ENCODE data around the gene ABCG1. TPM values are rescaled to one million over a fixed set of nuclear protein-coding genes. Genes with fewer than 3 reads are reported as not detected.

ABCG1 gene
- total RNA-seq, 1 donor from 2014 or later, result 1.3 TPM

DNA sequence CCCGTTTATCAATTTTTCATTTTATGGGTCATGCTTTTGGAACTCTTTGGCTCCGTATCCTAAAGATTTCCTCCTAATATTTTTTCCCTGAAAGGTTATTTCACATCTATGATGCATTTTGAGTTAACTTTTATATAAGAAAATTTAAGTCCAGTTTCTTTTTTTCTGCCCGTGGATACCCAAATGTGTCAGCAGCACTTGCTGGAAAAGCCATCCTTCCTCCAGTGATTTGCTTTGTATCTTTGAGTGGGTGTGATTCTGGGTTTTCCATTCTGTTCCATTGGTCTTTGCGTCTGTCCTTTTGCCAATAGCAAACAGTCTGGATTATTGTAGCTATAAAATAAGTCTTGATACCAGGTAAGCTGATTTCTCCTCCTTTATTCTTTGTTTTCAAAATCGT, 15.6 kb upstream of the ABCG1 start:
- Histone ChIP-seq H3K4me1 (ENCODE audit: insufficient read depth, low read length) (peaks cover 7% of the 10 kb centered on the region), H3K27me3 (ENCODE audit: insufficient read depth, low read length) (no peaks in the 10 kb centered on the region), H3K9ac (ENCODE audit: low read length) (no peak overlapping the region), H3K36me3 (ENCODE audit: insufficient read depth, low read length) (no peaks in the 10 kb centered on the region), H4K20me1 (ENCODE audit: insufficient read depth, low read length) (no peaks in the 10 kb centered on the region), H3K27ac (ENCODE audit: low read depth, low read length) (no peak overlapping the region), H2AFZ (ENCODE audit: low read depth, low read length) (no peak overlapping the region), H3K79me2 (ENCODE audit: insufficient read depth, low read length) (no peaks in the 10 kb centered on the region), H3K4me3 (ENCODE audit: insufficient read depth, low read depth, low read length) (no peak overlapping the region), H3K4me2 (ENCODE audit: low read length) (no peak overlapping the region), H3K9me3 (ENCODE audit: insufficient read depth, low read depth, low read length) (no peaks in the 10 kb centered on the region)
- peaks cover 12% of the 10 kb centered on the region for H3K4me1 Mint-ChIP-seq (ENCODE audit: low read depth, unreplicated experiment)
- TF ChIP-seq, protein P1, sequence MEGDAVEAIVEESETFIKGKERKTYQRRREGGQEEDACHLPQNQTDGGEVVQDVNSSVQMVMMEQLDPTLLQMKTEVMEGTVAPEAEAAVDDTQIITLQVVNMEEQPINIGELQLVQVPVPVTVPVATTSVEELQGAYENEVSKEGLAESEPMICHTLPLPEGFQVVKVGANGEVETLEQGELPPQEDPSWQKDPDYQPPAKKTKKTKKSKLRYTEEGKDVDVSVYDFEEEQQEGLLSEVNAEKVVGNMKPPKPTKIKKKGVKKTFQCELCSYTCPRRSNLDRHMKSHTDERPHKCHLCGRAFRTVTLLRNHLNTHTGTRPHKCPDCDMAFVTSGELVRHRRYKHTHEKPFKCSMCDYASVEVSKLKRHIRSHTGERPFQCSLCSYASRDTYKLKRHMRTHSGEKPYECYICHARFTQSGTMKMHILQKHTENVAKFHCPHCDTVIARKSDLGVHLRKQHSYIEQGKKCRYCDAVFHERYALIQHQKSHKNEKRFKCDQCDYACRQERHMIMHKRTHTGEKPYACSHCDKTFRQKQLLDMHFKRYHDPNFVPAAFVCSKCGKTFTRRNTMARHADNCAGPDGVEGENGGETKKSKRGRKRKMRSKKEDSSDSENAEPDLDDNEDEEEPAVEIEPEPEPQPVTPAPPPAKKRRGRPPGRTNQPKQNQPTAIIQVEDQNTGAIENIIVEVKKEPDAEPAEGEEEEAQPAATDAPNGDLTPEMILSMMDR (IDR thresholded peaks at IDR 0.05; ENCODE audit: insufficient read depth, low read depth, low read length), result no peak
- no peak for TF ChIP-seq EZH2 (IDR thresholded peaks at IDR 0.05; ENCODE audit: insufficient read depth, low read length)
- H3K4me3 Mint-ChIP-seq (ENCODE audit: unreplicated experiment), result no peak overlapping the region
- no peak overlapping the region for H3K27ac Mint-ChIP-seq (ENCODE audit: unreplicated experiment)
- DNase-seq (ENCODE audit: low read depth) (no peak), FAIRE-seq (no peak)
- peaks cover 6% of the 10 kb centered on the region for H3K9me3 Mint-ChIP-seq (ENCODE audit: unreplicated experiment)
- H3K36me3 Mint-ChIP-seq (ENCODE audit: low read depth, unreplicated experiment), result no peaks in the 10 kb centered on the region
- peaks cover 5% of the 10 kb centered on the region for H3K27me3 Mint-ChIP-seq (ENCODE audit: low read depth, unreplicated experiment)

GRCh38 chr21:42203936-42204335, 15.0 kb upstream of the ABCG1 start:
- H3K4me1 Mint-ChIP-seq (ENCODE audit: low read depth, unreplicated experiment), result peaks cover 7% of the 10 kb centered on the region

DNA sequence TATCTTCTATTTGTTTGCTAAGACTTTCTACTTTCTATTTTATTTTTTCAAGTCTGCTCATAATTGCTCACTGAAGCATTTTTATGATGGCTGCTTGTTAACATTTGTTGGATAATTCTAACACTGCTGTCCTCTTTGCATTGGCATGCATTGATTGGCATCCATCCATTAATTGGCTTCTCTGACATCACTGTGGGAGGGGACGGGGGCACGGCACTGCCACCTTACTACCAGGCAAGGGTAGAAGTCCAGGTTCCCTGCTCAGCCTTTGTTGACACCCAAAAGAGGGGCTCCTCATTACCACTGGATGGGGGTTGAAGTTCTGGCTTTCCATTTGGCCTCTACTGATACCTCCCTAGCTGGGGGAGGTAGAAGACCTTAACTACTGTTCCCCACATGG, 11.5 kb upstream of the ABCG1 start:
- DNase-seq (ENCODE audit: low read depth) (no peak), FAIRE-seq (no peak)
- H3K4me3 Mint-ChIP-seq (ENCODE audit: unreplicated experiment), result no peak overlapping the region
- Histone ChIP-seq H3K9ac (ENCODE audit: low read length) (no peak overlapping the region), H3K36me3 (ENCODE audit: insufficient read depth, low read length) (no peaks in the 10 kb centered on the region), H3K9me3 (ENCODE audit: insufficient read depth, low read depth, low read length) (no peaks in the 10 kb centered on the region), H3K27me3 (ENCODE audit: insufficient read depth, low read length) (no peaks in the 10 kb centered on the region), H3K4me2 (ENCODE audit: low read length) (no peak overlapping the region), H3K4me1 (ENCODE audit: insufficient read depth, low read length) (no peaks in the 10 kb centered on the region), H4K20me1 (ENCODE audit: insufficient read depth, low read length) (no peaks in the 10 kb centered on the region), H3K27ac (ENCODE audit: low read depth, low read length) (no peak overlapping the region), H2AFZ (ENCODE audit: low read depth, low read length) (no peak overlapping the region), H3K79me2 (ENCODE audit: insufficient read depth, low read length) (no peaks in the 10 kb centered on the region), H3K4me3 (ENCODE audit: insufficient read depth, low read depth, low read length) (no peak overlapping the region)
- H3K27me3 Mint-ChIP-seq (ENCODE audit: low read depth, unreplicated experiment), result peaks cover 22% of the 10 kb centered on the region
- H3K4me1 Mint-ChIP-seq (ENCODE audit: low read depth, unreplicated experiment), result no peaks in the 10 kb centered on the region
- peaks cover 17% of the 10 kb centered on the region for H3K9me3 Mint-ChIP-seq (ENCODE audit: unreplicated experiment)
- no peak overlapping the region for H3K27ac Mint-ChIP-seq (ENCODE audit: unreplicated experiment)
- TF ChIP-seq, protein P1 (IDR thresholded peaks at IDR 0.05; ENCODE audit: insufficient read depth, low read depth, low read length), result no peak
- no peak for TF ChIP-seq EZH2 (IDR thresholded peaks at IDR 0.05; ENCODE audit: insufficient read depth, low read length)
- H3K36me3 Mint-ChIP-seq (ENCODE audit: low read depth, unreplicated experiment), result no peaks in the 10 kb centered on the region

More at GRCh38 chr21:42203936-42204335, 15.0 kb upstream of the ABCG1 start:
- Mint-ChIP-seq H3K27ac (ENCODE audit: unreplicated experiment) (no peak overlapping the region), H3K4me3 (ENCODE audit: unreplicated experiment) (no peak overlapping the region), H3K27me3 (ENCODE audit: low read depth, unreplicated experiment) (peaks cover 9% of the 10 kb centered on the region), H3K36me3 (ENCODE audit: low read depth, unreplicated experiment) (no peaks in the 10 kb centered on the region), H3K9me3 (ENCODE audit: unreplicated experiment) (peaks cover 6% of the 10 kb centered on the region)
- Histone ChIP-seq H3K27me3 (ENCODE audit: insufficient read depth, low read length) (no peaks in the 10 kb centered on the region), H3K4me1 (ENCODE audit: insufficient read depth, low read length) (peaks cover 7% of the 10 kb centered on the region), H3K79me2 (ENCODE audit: insufficient read depth, low read length) (no peaks in the 10 kb centered on the region), H3K9ac (ENCODE audit: low read length) (no peak overlapping the region), H3K4me2 (ENCODE audit: low read length) (no peak overlapping the region), H3K9me3 (ENCODE audit: insufficient read depth, low read depth, low read length) (no peaks in the 10 kb centered on the region), H3K4me3 (ENCODE audit: insufficient read depth, low read depth, low read length) (no peak overlapping the region), H3K27ac (ENCODE audit: low read depth, low read length) (no peak overlapping the region), H4K20me1 (ENCODE audit: insufficient read depth, low read length) (no peaks in the 10 kb centered on the region), H2AFZ (ENCODE audit: low read depth, low read length) (no peak overlapping the region), H3K36me3 (ENCODE audit: insufficient read depth, low read length) (no peaks in the 10 kb centered on the region)
- TF ChIP-seq, protein P1 (IDR thresholded peaks at IDR 0.05; ENCODE audit: insufficient read depth, low read depth, low read length), result no peak
- TF ChIP-seq EZH2 (IDR thresholded peaks at IDR 0.05; ENCODE audit: insufficient read depth, low read length), result no peak
- no peak for DNase-seq (ENCODE audit: low read depth)
- no peak for FAIRE-seq

All from astrocyte (in vitro differentiated cells and primary cell).